PC-3 (cell line): ENCODE data around the gene LIN7A. TPM values are rescaled to one million over a fixed set of nuclear protein-coding genes. Genes with fewer than 3 reads are reported as not detected.

Source experiments
- ATAC-seq: fragments of 200-7000 bp; cut with Tn5 transposase; 2 replicates; pipeline ENCODE4 v1.9.1; 2020; ENCODE audit warnings: mild to moderate bottlenecking, moderate library complexity
- BruUV-seq: library from RNA; stranded (reverse); fragments of 400-500 nt; replicated peaks from 2 replicates; lab custom pipeline; 2021; lab: Mats Ljungman, UMichigan
- CTCF ChIA-PET: fragments of 300-600 bp; sonication (Branson Sonifier 250); formaldehyde crosslinking; loops from one replicate; lab custom pipeline; 2022; ENCODE audit warnings: antibody characterized with exemption; lab: Charles Lee
- POLR2A ChIA-PET: fragments of 300-600 bp; sonication (Branson Sonifier 250); formaldehyde crosslinking; loops from one replicate; lab custom pipeline; 2022; ENCODE audit warnings: antibody characterized with exemption; ENCODE audit not compliant: unreplicated experiment; lab: Charles Lee
- DNase-seq: peaks from one replicate; pipeline ENCODE4 v3.0.0-alpha.2; 2015
- H2AFZ ChIP-seq: fragments of 300-600 bp; sonication (generic); 2 replicates; pipeline ENCODE4 v1.6.0; 2016; ENCODE audit warnings: antibody characterized with exemption, low read length
- H3F3A ChIP-seq: fragments of 300-600 bp; sonication (generic); one replicate; pipeline ENCODE4 v1.6.0; 2017; ENCODE audit warnings: antibody characterized with exemption, low read length, control low read depth, mild to moderate bottlenecking; ENCODE audit not compliant: unreplicated experiment
- H3K27ac ChIP-seq: fragments of 300-600 bp; sonication (generic); 2 replicates; pipeline ENCODE4 v1.5.1; 2016; ENCODE audit warnings: mild to moderate bottlenecking, low read length
- H3K27me3 ChIP-seq: fragments of 300-600 bp; sonication (generic); 2 replicates; pipeline ENCODE4 v1.6.1; 2016; ENCODE audit warnings: low read length, mixed read lengths
- H3K36me3 ChIP-seq: fragments of 300-600 bp; sonication (generic); 2 replicates; pipeline ENCODE4 v1.6.1; 2016; ENCODE audit warnings: low read depth, mixed run types, low read length, mixed read lengths
- H3K4me1 ChIP-seq: fragments of 300-600 bp; sonication (generic); 2 replicates; pipeline ENCODE4 v1.5.1; 2016; ENCODE audit warnings: low read length; ENCODE audit not compliant: insufficient read depth
- H3K4me2 ChIP-seq: fragments of 300-600 bp; sonication (generic); 2 replicates; pipeline ENCODE4 v1.6.0; 2016; ENCODE audit warnings: low read length
- H3K4me3 ChIP-seq: fragments of 300-600 bp; sonication (generic); 2 replicates; pipeline ENCODE4 v1.5.1; 2016; ENCODE audit warnings: mild to moderate bottlenecking, low read length, mixed read lengths
- H3K79me2 ChIP-seq: fragments of 300-600 bp; sonication (generic); 2 replicates; pipeline ENCODE4 v1.6.1; 2017; ENCODE audit warnings: low read length, mixed read lengths
- H3K9ac ChIP-seq: fragments of 300-600 bp; sonication (generic); 2 replicates; pipeline ENCODE4 v1.6.0; 2016; ENCODE audit warnings: mild to moderate bottlenecking, low read length
- H3K9me2 ChIP-seq: fragments of 300-600 bp; sonication (generic); replicated peaks from 2 replicates; pipeline ENCODE4 v1.6.1; 2016; ENCODE audit warnings: mixed run types, low read length, mixed read lengths
- H3K9me3 ChIP-seq: fragments of 300-600 bp; sonication (generic); 2 replicates; pipeline ENCODE4 v1.6.1; 2016; ENCODE audit warnings: low read length, mixed read lengths
- H4K20me1 ChIP-seq: fragments of 300-600 bp; sonication (generic); 2 replicates; pipeline ENCODE4 v1.6.1; 2016; ENCODE audit warnings: low read length, mixed read lengths
- CTCF ChIP-seq: fragments of 300-600 bp; sonication (generic); conservative IDR thresholded peaks from 2 replicates; pipeline ENCODE4 v1.5.1; 2017; ENCODE audit warnings: antibody characterized with exemption, low read depth, mild to moderate bottlenecking, low read length
- EZH2 ChIP-seq: fragments of 300-600 bp; sonication (generic); IDR thresholded peaks from one replicate; pipeline ENCODE4 v1.6.1; 2017; ENCODE audit warnings: antibody characterized with exemption, mild to moderate bottlenecking, low read length; ENCODE audit not compliant: unreplicated experiment
- EZH2phosphoT487 ChIP-seq: fragments of 300-600 bp; sonication (generic); IDR thresholded peaks from 2 replicates; pipeline ENCODE4 v1.6.1; 2018; ENCODE audit warnings: mild to moderate bottlenecking, antibody characterized with exemption, low read length, borderline replicate concordance
- intact Hi-C: fragments of 100-400 bp; cut with micrococcal nuclease; formaldehyde crosslinking; loops from 2 replicates; pipeline ENCODE4 v1.9.0; 2023
- total RNA-seq: library from RNA; depleted of rRNA; stranded (reverse); fragments of >200 nt; gene quantifications from 2 replicates; pipeline ENCODE4 v1.2.3, GENCODE V29; 2014

LIN7A gene
- total RNA-seq, 1 experiment from 2014 or later: not detected

- BruUV-seq: no TSS peak
- intact Hi-C loops: no loop called here
- H3K79me2 ChIP-seq: no peaks in the 10 kb centered on the region
- H3K4me2 ChIP-seq: no peak overlapping the region
- no peaks in the 10 kb centered on the region for H3K36me3 ChIP-seq
- no peak for DNase-seq
- POLR2A ChIA-PET: no interaction called here
- H4K20me1 ChIP-seq: no peaks in the 10 kb centered on the region
- CTCF ChIA-PET: no interaction called here
- no peak overlapping the region for H3K9ac ChIP-seq
- no peaks in the 10 kb centered on the region for H3K9me2 ChIP-seq
- H3K27ac ChIP-seq: no peak overlapping the region
- no peaks in the 10 kb centered on the region for H3K9me3 ChIP-seq
- no peaks in the 10 kb centered on the region for H3F3A ChIP-seq
- peaks cover 6% of the 10 kb centered on the region; the same call in 1 of the 2 replicates for H3K27me3 ChIP-seq
- no peak for ATAC-seq
- no peak overlapping the region for H2AFZ ChIP-seq
- H3K4me3 ChIP-seq: no peak overlapping the region
- no peak for TF ChIP-seq EZH2phosphoT487
- TF ChIP-seq EZH2: no peak
- TF ChIP-seq CTCF: no peak
- no peaks in the 10 kb centered on the region for H3K4me1 ChIP-seq
These were observed 69.2 kb downstream of the LIN7A start for GRCh38 chr12:80868576-80868975.

- Histone ChIP-seq H3K36me3 (no peaks in the 10 kb centered on the region), H3K27ac (no peak overlapping the region), H3K27me3 (peaks cover 6% of the 10 kb centered on the region; the same call in 1 of the 2 replicates), H3K4me3 (no peak overlapping the region), H3K9me3 (no peaks in the 10 kb centered on the region), H3K79me2 (no peaks in the 10 kb centered on the region), H3K4me2 (no peak overlapping the region), H3F3A (no peaks in the 10 kb centered on the region), H3K4me1 (no peaks in the 10 kb centered on the region), H3K9me2 (no peaks in the 10 kb centered on the region), H3K9ac (no peak overlapping the region), H4K20me1 (no peaks in the 10 kb centered on the region), H2AFZ (no peak overlapping the region)
- intact Hi-C loops: no loop called here
- no TSS peak for BruUV-seq
- CTCF ChIA-PET: no interaction called here
- no peak for DNase-seq
- POLR2A ChIA-PET: no interaction called here
- no peak for ATAC-seq
- TF ChIP-seq CTCF (no peak), EZH2 (no peak), EZH2phosphoT487 (no peak)
These were observed 69.8 kb downstream of the LIN7A start for GRCh38 chr12:80867941-80868340.

GRCh38 chr12:80864046-80864735 is 73.5 kb downstream of the LIN7A start:
- Histone ChIP-seq H3K9me3 (no peaks in the 10 kb centered on the region), H3K79me2 (no peaks in the 10 kb centered on the region), H3K4me2 (no peak overlapping the region), H3K9me2 (no peaks in the 10 kb centered on the region), H3K27ac (no peak overlapping the region), H2AFZ (no peak overlapping the region), H3K9ac (no peak overlapping the region), H3K4me1 (no peaks in the 10 kb centered on the region), H3F3A (no peaks in the 10 kb centered on the region), H3K27me3 (peaks cover 11% of the 10 kb centered on the region), H3K36me3 (no peaks in the 10 kb centered on the region), H3K4me3 (no peak overlapping the region), H4K20me1 (no peaks in the 10 kb centered on the region)
- no peak for ATAC-seq
- intact Hi-C loops: no loop called here
- CTCF ChIA-PET: no interaction called here
- DNase-seq: no peak
- BruUV-seq: no TSS peak
- POLR2A ChIA-PET: no interaction called here
- TF ChIP-seq EZH2phosphoT487: no peak
- no peak for TF ChIP-seq CTCF
- no peak for TF ChIP-seq EZH2
